IMR-90 (cell line): ENCODE measurements around the gene PSMA7. TPM values are rescaled to one million over a fixed set of nuclear protein-coding genes. Genes with fewer than 3 reads are reported as not detected.

ENCODE experiments used
- ATAC-seq: fragments of 200-7000 bp; cut with Tn5 transposase; 2 replicates; pipeline ENCODE4 v1.9.1; 2020; ENCODE audit warnings: low read depth, mild to moderate bottlenecking, moderate library complexity
- BruUV-seq: library from RNA; stranded (reverse); fragments of 400-500 nt; replicated peaks from 2 replicates; lab custom pipeline; 2021; lab: Mats Ljungman, UMichigan
- CTCF ChIA-PET: fragments of 300-600 bp; formaldehyde crosslinking; extraction: SDS; loops from one replicate; lab custom pipeline; 2021; ENCODE audit warnings: antibody characterized with exemption; lab: Yijun Ruan, JAX
- POLR2A ChIA-PET: fragments of 300-600 bp; sonication (Branson Sonifier 250); formaldehyde crosslinking; loops from one replicate; lab custom pipeline; 2022; ENCODE audit warnings: antibody characterized with exemption; ENCODE audit not compliant: unreplicated experiment; lab: Charles Lee
- DNase-seq: peaks from one replicate; pipeline ENCODE4 v3.0.0; 2013
- H2AFZ ChIP-seq: replicated peaks from 2 replicates; pipeline ENCODE3; 2013; ENCODE audit warnings: low read length, mild to moderate bottlenecking; ENCODE audit not compliant: poor library complexity
- H2AK5ac ChIP-seq: 2 replicates; pipeline ENCODE4 v1.6.1; 2013; ENCODE audit warnings: low read depth, low read length, inconsistent platforms
- H2AK9ac ChIP-seq: replicated peaks from 2 replicates; pipeline ENCODE3; 2013; ENCODE audit warnings: mild to moderate bottlenecking, low read depth, low read length, moderate library complexity; ENCODE audit not compliant: poor library complexity
- H2BK120ac ChIP-seq: 2 replicates; pipeline ENCODE4 v1.6.1; 2013; ENCODE audit warnings: low read depth, low read length, inconsistent platforms
- H2BK15ac ChIP-seq: 3 replicates; pipeline ENCODE4 v1.6.1; 2013; ENCODE audit warnings: low read depth, low read length, inconsistent platforms
- H2BK20ac ChIP-seq: 2 replicates; pipeline ENCODE4 v1.6.1; 2013; ENCODE audit warnings: low read depth, mild to moderate bottlenecking, inconsistent platforms, low read length, moderate library complexity
- H2BK5ac ChIP-seq: 2 replicates; pipeline ENCODE4 v1.6.1; 2013; ENCODE audit warnings: mild to moderate bottlenecking, low read depth, low read length, inconsistent platforms; ENCODE audit not compliant: poor library complexity, severe bottlenecking
- H3K14ac ChIP-seq: replicated peaks from 2 replicates; pipeline ENCODE4 v1.6.1; 2013; ENCODE audit warnings: low read depth, low read length, inconsistent platforms
- H3K18ac ChIP-seq: 2 replicates; pipeline ENCODE4 v1.6.1; 2013; ENCODE audit warnings: low read depth, low read length, control low read depth
- H3K23ac ChIP-seq: 2 replicates; pipeline ENCODE4 v1.6.1; 2013; ENCODE audit warnings: low read depth, low read length, inconsistent platforms
- H3K27ac ChIP-seq: 2 replicates; pipeline ENCODE4 v1.5.1; 2013; ENCODE audit warnings: mild to moderate bottlenecking, control low read depth, low read length; ENCODE audit not compliant: insufficient read depth
- H3K27me3 ChIP-seq: 2 replicates; pipeline ENCODE4 v1.6.1; 2013; ENCODE audit warnings: low read length; ENCODE audit not compliant: control insufficient read depth, insufficient read depth
- H3K36me3 ChIP-seq: 2 replicates; pipeline ENCODE4 v1.6.1; 2013; ENCODE audit warnings: low read length, mixed read lengths; ENCODE audit not compliant: control insufficient read depth, insufficient read depth
- H3K4ac ChIP-seq: 2 replicates; pipeline ENCODE4 v1.6.1; 2013; ENCODE audit warnings: low read depth, low read length, inconsistent platforms
- H3K4me1 ChIP-seq: 2 replicates; pipeline ENCODE4 v1.6.1; 2013; ENCODE audit warnings: low read length, mixed read lengths; ENCODE audit not compliant: control insufficient read depth, insufficient read depth
- H3K4me2 ChIP-seq: 2 replicates; pipeline ENCODE4 v1.6.1; 2013; ENCODE audit warnings: low read depth, mild to moderate bottlenecking, control low read depth, low read length, moderate library complexity
- H3K4me3 ChIP-seq: 2 replicates; pipeline ENCODE4 v1.5.1; 2013; ENCODE audit warnings: low read depth, mild to moderate bottlenecking, control low read depth, low read length, moderate library complexity; ENCODE audit not compliant: insufficient read depth
- H3K56ac ChIP-seq: 2 replicates; pipeline ENCODE4 v1.6.1; 2013; ENCODE audit warnings: low read length, inconsistent platforms; ENCODE audit not compliant: insufficient read depth; ENCODE audit errors: extremely low read depth
- H3K79me1 ChIP-seq, 2 experiments: 2 replicates each; pipeline ENCODE4 v1.6.1; 2013; ENCODE audit warnings: low read length in 2 of 2, inconsistent platforms in 1 of 2, low read depth in 1 of 2
- H3K9ac ChIP-seq: 2 replicates; pipeline ENCODE4 v1.6.1; 2013; ENCODE audit warnings: low read depth, low read length, control low read depth
- H3K9me1 ChIP-seq: 2 replicates; pipeline ENCODE4 v1.6.1; 2013; ENCODE audit warnings: low read length, inconsistent platforms; ENCODE audit not compliant: insufficient read depth
- H3K9me3 ChIP-seq: 2 replicates; pipeline ENCODE4 v1.6.1; 2013; ENCODE audit warnings: low read length; ENCODE audit not compliant: control insufficient read depth, insufficient read depth
- H4K20me1 ChIP-seq: 2 replicates; pipeline ENCODE4 v1.6.1; 2013; ENCODE audit warnings: low read length, inconsistent platforms; ENCODE audit not compliant: insufficient read depth
- H4K5ac ChIP-seq: 2 replicates; pipeline ENCODE4 v1.6.1; 2013; ENCODE audit warnings: mild to moderate bottlenecking, low read depth, low read length, control low read depth
- H4K8ac ChIP-seq, 2 experiments: 2 replicates each; pipeline ENCODE4 v1.6.1; 2013; ENCODE audit warnings: low read depth in 2 of 2, low read length in 2 of 2, control low read depth in 1 of 2, inconsistent platforms in 1 of 2
- H4K91ac ChIP-seq: 2 replicates; pipeline ENCODE4 v1.6.1; 2013; ENCODE audit warnings: low read depth, low read length, inconsistent platforms; ENCODE audit not compliant: insufficient read depth
- CEBPB ChIP-seq: IDR thresholded peaks from 2 replicates; pipeline ENCODE4 v1.6.1; 2012; ENCODE audit warnings: low read depth, low read length, improper control_type of control experiment
- RFX5 ChIP-seq: IDR thresholded peaks from 2 replicates; pipeline ENCODE4 v1.8.0; 2012; ENCODE audit warnings: low read depth, mild to moderate bottlenecking, low read length, moderate library complexity
- USF2 ChIP-seq: fragments of 150-350 bp; IDR thresholded peaks from 2 replicates; pipeline ENCODE4 v1.6.1; 2017; ENCODE audit warnings: mild to moderate bottlenecking, antibody characterized with exemption, low read length, low read depth
- WGBS, 2 experiments: methylation state at CpG; one replicate each; pipeline versions ENCODE4 v1.1.5 to v1.1.7; 2013; ENCODE audit warnings: missing lambda C conversion rate in 2 of 2; ENCODE audit not compliant: insufficient read length in 1 of 2; ENCODE audit errors: extremely low coverage in 2 of 2; 5-methylcytosine and 5-hydroxymethylcytosine counted together
- dilution Hi-C: fragments of 300-500 bp; cut with HindIII; formaldehyde crosslinking; loops from one replicate; pipeline ENCODE4 v1.14.3; 2018; ENCODE audit warnings: low sequenced_read_pairs; ENCODE audit not compliant: unreplicated experiment
- in situ Hi-C: fragments of 300-500 bp; cut with MboI; formaldehyde crosslinking; loops from 3 replicates; pipeline ENCODE4 v1.14.3; 2019; ENCODE audit warnings: low sequenced_read_pairs, inconsistent platforms, mixed read lengths
- intact Hi-C: fragments of 100-400 bp; cut with micrococcal nuclease; formaldehyde crosslinking; loops from 2 replicates; pipeline ENCODE4 v1.10.0; 2022
- polyA plus RNA-seq, 3 experiments: library from polyadenylated mRNA; depleted of rRNA; stranded (reverse); fragments of >200 nt; gene quantifications; 2 replicates each; pipeline ENCODE4 v1.2.3, GENCODE V29; 2012; ENCODE audit warnings: low replicate concordance in 1 of 3
- total RNA-seq: library from RNA; depleted of rRNA; stranded (reverse); fragments of >200 nt; gene quantifications from 2 replicates; pipeline ENCODE4 v1.2.3, GENCODE V29; 2012
- TF ChIP-seq, protein P1 (sequence below): fragments of 150-350 bp; IDR thresholded peaks from 2 replicates; pipeline ENCODE4 v1.6.1; 2016; ENCODE audit warnings: low read depth, mild to moderate bottlenecking, low read length, moderate library complexity, borderline replicate concordance

Gene PSMA7
- total and polyA plus RNA-seq, 2 of the 4 experiments (the other 2 are of a cell fraction): 417 to 458 TPM

GRCh38 chr20:62137478-62138203 lies 5.6 kb downstream of the PSMA7 start:
- no peak overlapping the region for H2BK5ac ChIP-seq
- peaks cover 97% of the 10 kb centered on the region for H4K20me1 ChIP-seq
- no peak overlapping the region for H2AK9ac ChIP-seq
- H3K23ac ChIP-seq: no peak overlapping the region
- peaks cover 13 to 84% of the 10 kb centered on the region in 2 experiments for H3K79me1 ChIP-seq
- dilution Hi-C loops (no loop called here), in situ Hi-C loops (no loop called here), intact Hi-C loops (no loop called here)
- POLR2A ChIA-PET: no interaction called here
- peaks cover 12% of the 10 kb centered on the region for H3K4me1 ChIP-seq
- H3K9me3 ChIP-seq: no peaks in the 10 kb centered on the region
- no peak overlapping the region for H4K91ac ChIP-seq
- no peak overlapping the region for H3K4ac ChIP-seq
- H3K18ac ChIP-seq: no peak overlapping the region
- WGBS, 2 experiments: 89% methylated on average over 5 of the region's 8 CpGs; no CpG with 5 or more reads in 1 of the 2 experiments
- H3K14ac ChIP-seq: no peak overlapping the region
- no peak for DNase-seq
- H3K27me3 ChIP-seq: no peaks in the 10 kb centered on the region
- H3K4me2 ChIP-seq: no peak overlapping the region
- no peak overlapping the region for H2BK20ac ChIP-seq
- TF ChIP-seq RFX5 (no peak), CEBPB (no peak), USF2 (no peak)
- TF ChIP-seq, protein P1, sequence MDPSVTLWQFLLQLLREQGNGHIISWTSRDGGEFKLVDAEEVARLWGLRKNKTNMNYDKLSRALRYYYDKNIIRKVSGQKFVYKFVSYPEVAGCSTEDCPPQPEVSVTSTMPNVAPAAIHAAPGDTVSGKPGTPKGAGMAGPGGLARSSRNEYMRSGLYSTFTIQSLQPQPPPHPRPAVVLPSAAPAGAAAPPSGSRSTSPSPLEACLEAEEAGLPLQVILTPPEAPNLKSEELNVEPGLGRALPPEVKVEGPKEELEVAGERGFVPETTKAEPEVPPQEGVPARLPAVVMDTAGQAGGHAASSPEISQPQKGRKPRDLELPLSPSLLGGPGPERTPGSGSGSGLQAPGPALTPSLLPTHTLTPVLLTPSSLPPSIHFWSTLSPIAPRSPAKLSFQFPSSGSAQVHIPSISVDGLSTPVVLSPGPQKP: no peak
- peaks cover 65% of the 10 kb centered on the region for H3K36me3 ChIP-seq
- ATAC-seq: no peak
- H4K8ac ChIP-seq: no peak overlapping the region
- H4K5ac ChIP-seq: no peak overlapping the region
- H2AK5ac ChIP-seq: no peak overlapping the region
- H2BK120ac ChIP-seq: no peak overlapping the region
- peaks cover 8% of the 10 kb centered on the region; the same call in 1 of the 2 replicates for H3K9me1 ChIP-seq
- CTCF ChIA-PET: no interaction called here
- no peak overlapping the region for H3K9ac ChIP-seq
- no peak overlapping the region for H3K4me3 ChIP-seq
- H2BK15ac ChIP-seq: no peak overlapping the region
- no peak overlapping the region for H3K27ac ChIP-seq
- BruUV-seq: no TSS peak
- H3K56ac ChIP-seq: no peak overlapping the region
- H2AFZ ChIP-seq: no peak overlapping the region
